Endothelial cell of umbilical vein (primary cell): Measurements from ENCODE around the gene RTCA. TPM values are rescaled to one million over a fixed set of nuclear protein-coding genes. Genes with fewer than 3 reads are reported as not detected.
A peak's percentile ranks its signal among the peaks of the same experiment; 100 is the strongest.

Source experiments
- BruUV-seq: library from RNA; stranded (reverse); fragments of 400-500 nt; replicated peaks from 2 replicates; lab custom pipeline; 2021; lab: Mats Ljungman, UMichigan
- CTCF ChIA-PET: fragments of 300-600, 350-600 bp; sonication (Branson Sonifier 250); formaldehyde crosslinking; loops from one replicate; lab custom pipeline; 2021; ENCODE audit warnings: antibody characterized with exemption, inconsistent platforms; lab: Charles Lee
- POLR2A ChIA-PET: fragments of 300-600, 350-600 bp; sonication (Branson Sonifier 250); formaldehyde crosslinking; loops from one replicate; lab custom pipeline; 2021; ENCODE audit warnings: antibody characterized with exemption, inconsistent platforms; lab: Charles Lee
- DNase-seq: peaks from one replicate; pipeline ENCODE4 v3.0.0-alpha.2; 2011; ENCODE audit warnings: low read depth, low spot score
- FAIRE-seq: peaks from 2 replicates; lab custom pipeline; 2011; peaks lifted over from hg19 to GRCh38; lab: Jason Lieb, UNC
- H2AFZ ChIP-seq: 2 replicates; pipeline ENCODE4 v1.6.0; 2012; ENCODE audit warnings: low read depth, low read length, control low read depth, inconsistent platforms
- H3K27ac ChIP-seq: 2 replicates; pipeline ENCODE4 v1.5.1; 2011; ENCODE audit warnings: low read depth, mild to moderate bottlenecking, control low read depth, low read length, moderate library complexity; ENCODE audit not compliant: insufficient read depth
- H3K27me3 ChIP-seq, 2 experiments: 2 replicates each; pipeline versions ENCODE4 v1.6.0 to v1.6.1; 2011; ENCODE audit warnings: low read length in 2 of 2, mixed read lengths in 1 of 2; ENCODE audit not compliant: control insufficient read depth in 2 of 2, insufficient read depth in 2 of 2
- H3K36me3 ChIP-seq, 2 experiments: 2 replicates in 1 of 2; 3 replicates in 1 of 2; pipeline ENCODE4 v1.5.1; 2011; ENCODE audit warnings: low read length in 2 of 2, mild to moderate bottlenecking in 1 of 2, moderate library complexity in 1 of 2; ENCODE audit not compliant: control insufficient read depth in 2 of 2, insufficient read depth in 2 of 2; ENCODE audit errors: extremely low read depth in 1 of 2
- H3K4me1 ChIP-seq: 3 replicates; pipeline ENCODE4 v1.5.1; 2011; ENCODE audit warnings: mild to moderate bottlenecking, low read length; ENCODE audit not compliant: control insufficient read depth, insufficient read depth; ENCODE audit errors: extremely low read depth
- H3K4me2 ChIP-seq: 2 replicates; pipeline ENCODE4 v1.6.1; 2011; ENCODE audit warnings: low read length, control low read depth, mixed read lengths; ENCODE audit not compliant: insufficient read depth
- H3K4me3 ChIP-seq, 3 experiments: fragments of 200-600 bp in 1 of 3; sonication (generic), shearing (Covaris generic) in 1 of 3; replicated peaks in 1 of 3; 2 replicates each; pipeline ENCODE4 v1.5.1; 2011 to 2016; ENCODE audit warnings: control low read depth in 3 of 3, low read length in 3 of 3, mild to moderate bottlenecking in 2 of 3, inconsistent platforms in 1 of 3, low read depth in 1 of 3, moderate library complexity in 1 of 3; ENCODE audit not compliant: insufficient read depth in 1 of 3
- H3K79me2 ChIP-seq: 2 replicates; pipeline ENCODE4 v1.6.0; 2012; ENCODE audit warnings: low read length, inconsistent platforms; ENCODE audit not compliant: control insufficient read depth, insufficient read depth
- H3K9ac ChIP-seq: replicated peaks from 2 replicates; pipeline ENCODE3; 2011; ENCODE audit warnings: low read length, control low read depth; ENCODE audit not compliant: insufficient read depth; ENCODE audit errors: extremely low read depth
- H3K9me1 ChIP-seq: replicated peaks from 3 replicates; pipeline ENCODE4 v1.6.0; 2011; ENCODE audit warnings: mild to moderate bottlenecking, low read length; ENCODE audit not compliant: control insufficient read depth, insufficient read depth; ENCODE audit errors: extremely low read depth
- H3K9me3 ChIP-seq: replicated peaks from 2 replicates; pipeline ENCODE4 v1.5.1; 2012; ENCODE audit warnings: low read length, inconsistent platforms; ENCODE audit not compliant: control insufficient read depth, insufficient read depth
- H4K20me1 ChIP-seq: replicated peaks from 2 replicates; pipeline ENCODE3; 2011; ENCODE audit warnings: mild to moderate bottlenecking, low read length; ENCODE audit not compliant: control insufficient read depth, insufficient read depth; ENCODE audit errors: extremely low read depth
- CTCF ChIP-seq, 2 donors: IDR thresholded peaks; 1 replicate in 1 of 2; 2 replicates in 1 of 2; pipeline ENCODE4 v1.5.1; 2011; ENCODE audit warnings: low read length in 2 of 2, mild to moderate bottlenecking in 2 of 2, moderate library complexity in 2 of 2, control low read depth in 1 of 2, inconsistent platforms in 1 of 2, low read depth in 1 of 2; ENCODE audit not compliant: insufficient read depth in 1 of 2; ENCODE audit errors: extremely low read depth in 1 of 2
- EZH2 ChIP-seq: IDR thresholded peaks from 2 replicates; pipeline ENCODE4 v1.6.1; 2012; ENCODE audit warnings: borderline replicate concordance, low read depth, mild to moderate bottlenecking, moderate library complexity, low read length, inconsistent platforms; ENCODE audit not compliant: severe bottlenecking
- FOS ChIP-seq: IDR thresholded peaks from 2 replicates; pipeline ENCODE4 v1.6.1; 2011; ENCODE audit warnings: mild to moderate bottlenecking, low read length, moderate library complexity, borderline replicate concordance; ENCODE audit not compliant: insufficient read depth
- GATA2 ChIP-seq: IDR thresholded peaks from 2 replicates; pipeline ENCODE4 v1.7.0; 2011; ENCODE audit warnings: low read depth, mild to moderate bottlenecking, moderate library complexity, mixed read lengths, low read length; ENCODE audit not compliant: insufficient read length, insufficient read depth
- JUN ChIP-seq: IDR thresholded peaks from 2 replicates; pipeline ENCODE4 v1.6.1; 2011; ENCODE audit warnings: borderline replicate concordance, low read depth; ENCODE audit not compliant: insufficient read length, insufficient read depth
- MAX ChIP-seq: IDR thresholded peaks from 2 replicates; pipeline ENCODE4 v1.6.1; 2011; ENCODE audit not compliant: insufficient read depth, insufficient read length
- MYC ChIP-seq: IDR thresholded peaks from one replicate; pipeline ENCODE4 v1.6.1; 2011; ENCODE audit warnings: mild to moderate bottlenecking, low read depth, low read length
- POLR2A ChIP-seq: IDR thresholded peaks from 2 replicates; pipeline ENCODE4 v1.6.1; 2012; ENCODE audit warnings: low read depth, mild to moderate bottlenecking, control low read depth, low read length
- POLR2AphosphoS5 ChIP-seq: IDR thresholded peaks from 2 replicates; pipeline ENCODE4 v1.6.1; 2012; ENCODE audit warnings: low read depth, mild to moderate bottlenecking, control low read depth, low read length, moderate library complexity; ENCODE audit not compliant: insufficient read depth
- dilution Hi-C: fragments of 300-500 bp; cut with MboI; formaldehyde crosslinking; loops from one replicate; pipeline ENCODE4 v1.15.0; 2019; ENCODE audit warnings: low sequenced_read_pairs; ENCODE audit not compliant: extremely low pct_ligation_motif_present
- intact Hi-C: fragments of 100-400 bp; cut with micrococcal nuclease; formaldehyde crosslinking; loops from one replicate; pipeline ENCODE4 v1.10.0; 2022
- polyA plus RNA-seq, 4 experiments: library from polyadenylated mRNA; depleted of rRNA in 3 of 4; stranded (reverse) in 3 of 4; unstranded in 1 of 4; fragments of >200 nt; gene quantifications; 2 replicates each; pipeline versions ENCODE4 v1.2.1 to v1.2.3, GENCODE V29; 2011 to 2012; ENCODE audit warnings: missing spikeins in 1 of 4
- total RNA-seq: library from RNA; stranded (reverse); gene quantifications from 2 replicates; pipeline ENCODE4 v1.2.3, GENCODE V29; 2021

Gene RTCA
- total and polyA plus RNA-seq, 2 donors (not counting 3 experiments of a cell fraction or from before 2014, with no cell fraction given) = 20.3 to 46.6 TPM

DNA sequence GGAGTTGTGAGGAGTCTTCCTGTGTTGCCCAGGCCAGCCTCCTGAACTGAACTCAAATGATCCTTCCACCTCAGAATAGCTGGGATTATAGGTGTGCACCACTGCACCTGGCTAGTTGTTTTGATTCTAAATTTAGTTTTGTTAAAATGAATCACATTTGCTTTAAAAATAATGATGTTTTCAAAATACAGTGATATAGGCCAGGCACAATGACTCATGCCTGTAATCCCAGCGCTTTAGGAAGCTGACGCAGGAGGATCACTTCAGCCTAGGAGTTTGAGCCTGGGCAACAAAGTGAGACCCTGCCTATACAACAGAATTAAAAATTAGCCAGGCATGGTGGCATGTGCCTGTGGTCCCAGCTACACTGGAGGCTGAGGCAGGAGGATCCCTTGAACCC, 24.3 kb downstream of the RTCA start:
- dilution Hi-C loops = no loop called here
- intact Hi-C loops = loop anchor here (1.0 to 10.0 kb wide), 3 partner anchors 154 to 575 kb away; no protein-coding TSS in a partner anchor

More for the DNA sequence above, 24.3 kb downstream of the RTCA start:
- peaks cover 43% of the 10 kb centered on the region for H3K4me1 ChIP-seq
- no peaks in the 10 kb centered on the region for H3K9me1 ChIP-seq
- H3K79me2 ChIP-seq = peaks cover 2% of the 10 kb centered on the region
- H3K9me3 ChIP-seq = no peaks in the 10 kb centered on the region
- no TSS peak for BruUV-seq
- H2AFZ ChIP-seq = no peak overlapping the region
- CTCF ChIA-PET = interaction anchor here (0.8 to 6.9 kb wide), 12 partner anchors 24 to 579 kb away, joined by 3 to 73 read pairs (median 6); partner anchors contain the start of genes CDC14A and RTCA
- peak; percentile 88 for DNase-seq
- H3K4me3 ChIP-seq = no peak overlapping the region
- POLR2A ChIA-PET = interaction anchor here (1.3 kb wide), 1 partner anchor 24 kb away, joined by 5 read pairs; the partner anchor contains the start of gene RTCA
- no peaks in the 10 kb centered on the region for H4K20me1 ChIP-seq
- no peak for TF ChIP-seq POLR2AphosphoS5
- TF ChIP-seq FOS = peak; percentile 87
- no peak for TF ChIP-seq MYC
- no peak for TF ChIP-seq POLR2A
- TF ChIP-seq EZH2 = no peak
- TF ChIP-seq CTCF (IDR thresholded peaks at IDR 0.05; ENCODE audit: extremely low read depth in 1 of 2, insufficient read depth in 1 of 2, low read depth in 1 of 2, low read length in 2 of 2) = no peak
- TF ChIP-seq GATA2 = no peak
- TF ChIP-seq MAX = no peak
- peak; percentile 80 for TF ChIP-seq JUN
- H3K27me3 ChIP-seq = no peaks in the 10 kb centered on the region
- H3K4me2 ChIP-seq = peak overlapping the region; percentile 65
- peak overlapping the region; percentile 69 for H3K9ac ChIP-seq
- peaks cover 2 to 22% of the 10 kb centered on the region in 2 experiments for H3K36me3 ChIP-seq
- peak overlapping the region; percentile 97 for H3K27ac ChIP-seq
- peak; percentile 75 for FAIRE-seq
